ENCODE results near the gene FSTL5. TPM values are rescaled to one million over a fixed set of nuclear protein-coding genes. Genes with fewer than 3 reads are reported as not detected.

The FSTL5 gene
- total RNA-seq, 1 donor from 2014 or later, result 2.6 TPM

DNA sequence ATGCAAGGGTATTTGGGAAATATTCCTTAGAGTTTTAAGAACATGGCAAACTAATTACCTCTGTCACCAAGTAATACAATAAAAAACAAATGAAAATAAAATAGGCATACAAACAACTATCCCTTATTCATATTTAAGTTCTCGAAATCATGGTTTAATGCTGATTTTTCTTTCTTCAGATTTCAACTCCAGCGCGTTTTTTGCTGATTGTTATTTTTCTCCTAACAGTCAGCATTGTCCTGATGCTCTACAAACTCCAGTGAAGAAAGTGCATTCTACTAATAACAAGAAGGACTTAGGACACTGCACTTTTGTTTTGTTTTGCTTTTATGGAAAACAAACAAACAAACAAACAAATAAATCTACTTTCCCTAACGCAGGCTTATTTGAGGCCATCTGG, 282.4 kb downstream of the FSTL5 start:
- Histone ChIP-seq H3K9me3 (ENCODE audit: control insufficient read depth in 3 of 3, low read length in 3 of 3) (no peaks in the 10 kb centered on the region), H3K27ac (ENCODE audit: low read depth, low read length) (no peak overlapping the region), H3K9ac (ENCODE audit: low read depth in 1 of 3, low read length in 3 of 3) (no peak overlapping the region), H3K4me1 (ENCODE audit: control insufficient read depth in 3 of 3, insufficient read depth in 3 of 3, low read length in 3 of 3) (no peaks in the 10 kb centered on the region), H3K4me3 (ENCODE audit: low read length in 3 of 3) (no peak overlapping the region), H3K36me3 (ENCODE audit: control insufficient read depth in 3 of 3, insufficient read depth in 3 of 3, low read length in 3 of 3) (no peaks in the 10 kb centered on the region), H3K27me3 (ENCODE audit: control insufficient read depth in 3 of 3, insufficient read depth in 3 of 3, low read length in 3 of 3) (no peaks in the 10 kb centered on the region)

DNA sequence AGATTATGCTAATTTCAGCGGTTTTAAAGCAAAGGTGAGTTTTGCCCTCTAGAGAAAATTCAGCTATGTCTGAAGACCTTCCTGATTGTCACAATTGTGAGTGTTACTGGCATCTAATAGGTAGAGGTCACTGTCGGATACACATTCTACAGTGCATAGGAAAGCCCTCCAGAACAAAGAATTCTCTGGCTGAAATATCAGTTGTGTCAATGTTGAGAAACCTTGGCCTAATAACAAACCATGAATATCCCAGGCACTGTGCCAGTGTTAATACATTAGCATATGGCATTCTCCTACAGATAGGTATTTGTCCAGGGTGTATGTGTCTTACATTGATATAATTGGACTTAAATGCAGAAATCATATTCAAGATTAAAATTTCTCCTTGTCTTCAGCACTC, 294.3 kb downstream of the FSTL5 start:
- no peaks in the 10 kb centered on the region for H3K27me3 ChIP-seq (ENCODE audit: control insufficient read depth in 3 of 3, insufficient read depth in 3 of 3, low read length in 3 of 3)
- no peaks in the 10 kb centered on the region for H3K9me3 ChIP-seq (ENCODE audit: control insufficient read depth in 3 of 3, low read length in 3 of 3)
- H3K4me3 ChIP-seq (ENCODE audit: low read length in 3 of 3), result no peak overlapping the region
- no peaks in the 10 kb centered on the region for H3K36me3 ChIP-seq (ENCODE audit: control insufficient read depth in 3 of 3, insufficient read depth in 3 of 3, low read length in 3 of 3)
- H3K4me1 ChIP-seq (ENCODE audit: control insufficient read depth in 3 of 3, insufficient read depth in 3 of 3, low read length in 3 of 3), result no peaks in the 10 kb centered on the region
- H3K27ac ChIP-seq (ENCODE audit: low read depth, low read length), result no peak overlapping the region
- H3K9ac ChIP-seq (ENCODE audit: low read depth in 1 of 3, low read length in 3 of 3), result no peak overlapping the region

DNA sequence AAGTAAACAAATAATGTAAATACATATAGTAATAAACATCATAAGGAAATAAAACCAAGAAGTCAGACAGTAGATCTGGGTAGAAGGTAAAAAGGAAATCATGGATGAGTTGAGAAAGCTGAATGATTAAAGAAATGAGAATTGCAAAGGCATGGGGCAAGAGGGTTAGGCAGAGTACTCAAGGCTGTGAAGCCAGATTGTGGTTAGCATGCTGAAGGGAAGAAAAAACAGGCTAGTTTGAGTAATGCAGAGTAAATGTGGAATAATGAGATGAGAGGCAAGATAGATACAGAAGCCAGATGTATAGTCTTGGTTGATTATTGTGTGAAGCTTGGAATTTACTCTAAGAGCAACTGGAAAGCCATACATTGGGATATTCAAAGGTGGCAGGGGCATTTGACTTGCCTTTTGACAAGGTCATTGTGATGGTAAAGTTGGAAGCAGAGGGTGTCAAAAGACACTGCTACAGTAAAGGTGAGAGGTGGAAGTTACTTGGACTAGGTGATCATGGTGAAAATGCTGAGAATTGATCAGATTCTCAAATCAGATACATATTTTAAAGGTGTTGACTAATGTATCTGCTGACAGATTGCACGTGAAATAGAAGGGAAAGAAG, 307.0 kb downstream of the FSTL5 start:
- Histone ChIP-seq H3K27ac (ENCODE audit: low read depth, low read length) (no peak overlapping the region), H3K27me3 (ENCODE audit: control insufficient read depth in 3 of 3, insufficient read depth in 3 of 3, low read length in 3 of 3) (no peaks in the 10 kb centered on the region), H3K4me3 (ENCODE audit: low read length in 3 of 3) (no peak overlapping the region), H3K9me3 (ENCODE audit: control insufficient read depth in 3 of 3, low read length in 3 of 3) (no peaks in the 10 kb centered on the region), H3K9ac (ENCODE audit: low read depth in 1 of 3, low read length in 3 of 3) (no peak overlapping the region), H3K4me1 (ENCODE audit: control insufficient read depth in 3 of 3, insufficient read depth in 3 of 3, low read length in 3 of 3) (no peaks in the 10 kb centered on the region), H3K36me3 (ENCODE audit: control insufficient read depth in 3 of 3, insufficient read depth in 3 of 3, low read length in 3 of 3) (no peaks in the 10 kb centered on the region)

DNA sequence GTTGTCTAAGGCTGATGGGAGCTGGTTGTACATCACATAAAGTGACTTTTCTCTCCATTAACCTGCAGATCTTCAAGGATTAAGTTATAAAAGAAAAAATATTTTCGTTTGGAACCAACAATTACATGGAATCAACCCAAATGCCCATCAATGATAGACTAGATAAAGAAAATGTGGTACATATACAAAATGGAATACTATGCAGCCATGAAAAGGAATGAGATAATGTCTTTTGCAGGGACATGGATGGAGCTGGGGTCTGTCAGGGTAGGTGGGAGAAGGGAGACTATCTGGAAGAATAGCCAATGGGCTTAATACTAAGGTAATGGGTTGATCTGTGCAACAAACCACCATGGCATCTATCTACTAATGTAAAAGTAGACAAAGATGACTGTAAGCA, 313.2 kb downstream of the FSTL5 start:
- H3K9ac ChIP-seq (ENCODE audit: low read depth in 1 of 3, low read length in 3 of 3), result no peak overlapping the region
- no peaks in the 10 kb centered on the region for H3K4me1 ChIP-seq (ENCODE audit: control insufficient read depth in 3 of 3, insufficient read depth in 3 of 3, low read length in 3 of 3)
- no peak overlapping the region for H3K4me3 ChIP-seq (ENCODE audit: low read length in 3 of 3)
- H3K27me3 ChIP-seq (ENCODE audit: control insufficient read depth in 3 of 3, insufficient read depth in 3 of 3, low read length in 3 of 3), result no peaks in the 10 kb centered on the region
- H3K36me3 ChIP-seq (ENCODE audit: control insufficient read depth in 3 of 3, insufficient read depth in 3 of 3, low read length in 3 of 3), result no peaks in the 10 kb centered on the region
- H3K9me3 ChIP-seq (ENCODE audit: control insufficient read depth in 3 of 3, low read length in 3 of 3), result no peaks in the 10 kb centered on the region
- no peak overlapping the region for H3K27ac ChIP-seq (ENCODE audit: low read depth, low read length)

- Histone ChIP-seq H3K27me3 (ENCODE audit: control insufficient read depth in 3 of 3, insufficient read depth in 3 of 3, low read length in 3 of 3) (no peaks in the 10 kb centered on the region), H3K4me3 (ENCODE audit: low read length in 3 of 3) (no peak overlapping the region), H3K9ac (ENCODE audit: low read depth in 1 of 3, low read length in 3 of 3) (no peak overlapping the region), H3K4me1 (ENCODE audit: control insufficient read depth in 3 of 3, insufficient read depth in 3 of 3, low read length in 3 of 3) (no peaks in the 10 kb centered on the region), H3K9me3 (ENCODE audit: control insufficient read depth in 3 of 3, low read length in 3 of 3) (no peaks in the 10 kb centered on the region), H3K36me3 (ENCODE audit: control insufficient read depth in 3 of 3, insufficient read depth in 3 of 3, low read length in 3 of 3) (no peaks in the 10 kb centered on the region), H3K27ac (ENCODE audit: low read depth, low read length) (no peak overlapping the region)
These were observed 322.0 kb downstream of the FSTL5 start for GRCh38 chr4:161841759-161842158.

DNA sequence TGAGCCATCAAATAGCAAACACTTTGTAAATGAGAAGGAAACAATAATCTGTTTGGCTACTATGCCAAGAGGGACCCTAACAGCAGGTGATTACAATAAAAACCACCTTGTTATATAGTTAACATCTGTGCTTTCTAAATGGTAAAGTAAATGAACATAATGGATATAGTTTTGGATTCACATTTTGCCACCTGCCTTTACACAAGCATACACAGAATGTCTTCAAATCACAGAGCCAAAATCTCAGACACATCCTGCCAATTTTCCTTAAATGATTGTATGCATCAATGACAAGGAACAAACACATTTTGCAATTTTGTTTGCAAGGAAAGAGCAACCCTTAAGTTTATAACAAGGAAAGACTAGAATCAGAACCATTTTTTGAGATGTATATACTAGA, 334.2 kb downstream of the FSTL5 start:
- no peak overlapping the region for H3K4me3 ChIP-seq (ENCODE audit: low read length in 3 of 3)
- no peak overlapping the region for H3K27ac ChIP-seq (ENCODE audit: low read depth, low read length)
- H3K36me3 ChIP-seq (ENCODE audit: control insufficient read depth in 3 of 3, insufficient read depth in 3 of 3, low read length in 3 of 3), result no peaks in the 10 kb centered on the region
- no peaks in the 10 kb centered on the region for H3K4me1 ChIP-seq (ENCODE audit: control insufficient read depth in 3 of 3, insufficient read depth in 3 of 3, low read length in 3 of 3)
- H3K9me3 ChIP-seq (ENCODE audit: control insufficient read depth in 3 of 3, low read length in 3 of 3), result no peaks in the 10 kb centered on the region
- H3K27me3 ChIP-seq (ENCODE audit: control insufficient read depth in 3 of 3, insufficient read depth in 3 of 3, low read length in 3 of 3), result no peaks in the 10 kb centered on the region
- no peak overlapping the region for H3K9ac ChIP-seq (ENCODE audit: low read depth in 1 of 3, low read length in 3 of 3)

- H3K27me3 ChIP-seq (ENCODE audit: control insufficient read depth in 3 of 3, insufficient read depth in 3 of 3, low read length in 3 of 3), result no peaks in the 10 kb centered on the region
These were observed 335.7 kb downstream of the FSTL5 start for GRCh38 chr4:161828061-161828460.

GRCh38 chr4:161827013-161827412, 336.8 kb downstream of the FSTL5 start:
- Histone ChIP-seq H3K27ac (ENCODE audit: low read depth, low read length) (no peak overlapping the region), H3K27me3 (ENCODE audit: control insufficient read depth in 3 of 3, insufficient read depth in 3 of 3, low read length in 3 of 3) (no peaks in the 10 kb centered on the region), H3K4me3 (ENCODE audit: low read length in 3 of 3) (no peak overlapping the region), H3K9me3 (ENCODE audit: control insufficient read depth in 3 of 3, low read length in 3 of 3) (peaks cover 4 to 7% (median 4%) of the 10 kb centered on the region in 3 donors), H3K36me3 (ENCODE audit: control insufficient read depth in 3 of 3, insufficient read depth in 3 of 3, low read length in 3 of 3) (no peaks in the 10 kb centered on the region), H3K4me1 (ENCODE audit: control insufficient read depth in 3 of 3, insufficient read depth in 3 of 3, low read length in 3 of 3) (no peaks in the 10 kb centered on the region), H3K9ac (ENCODE audit: low read depth in 1 of 3, low read length in 3 of 3) (no peak overlapping the region)

More at GRCh38 chr4:161828061-161828460, 335.7 kb downstream of the FSTL5 start:
- Histone ChIP-seq H3K9ac (ENCODE audit: low read depth in 1 of 3, low read length in 3 of 3) (no peak overlapping the region), H3K9me3 (ENCODE audit: control insufficient read depth in 3 of 3, low read length in 3 of 3) (peaks cover under 1 to 5% (median 4%) of the 10 kb centered on the region in 3 donors), H3K4me1 (ENCODE audit: control insufficient read depth in 3 of 3, insufficient read depth in 3 of 3, low read length in 3 of 3) (no peaks in the 10 kb centered on the region), H3K27ac (ENCODE audit: low read depth, low read length) (no peak overlapping the region), H3K36me3 (ENCODE audit: control insufficient read depth in 3 of 3, insufficient read depth in 3 of 3, low read length in 3 of 3) (no peaks in the 10 kb centered on the region), H3K4me3 (ENCODE audit: low read length in 3 of 3) (no peak overlapping the region)

GRCh38 chr4:161823450-161823849, 340.4 kb downstream of the FSTL5 start:
- no peaks in the 10 kb centered on the region for H3K4me1 ChIP-seq (ENCODE audit: control insufficient read depth in 3 of 3, insufficient read depth in 3 of 3, low read length in 3 of 3)
- no peak overlapping the region for H3K27ac ChIP-seq (ENCODE audit: low read depth, low read length)
- peaks cover 4 to 7% (median 5%) of the 10 kb centered on the region in 3 donors for H3K9me3 ChIP-seq (ENCODE audit: control insufficient read depth in 3 of 3, low read length in 3 of 3)
- no peak overlapping the region for H3K4me3 ChIP-seq (ENCODE audit: low read length in 3 of 3)
- H3K36me3 ChIP-seq (ENCODE audit: control insufficient read depth in 3 of 3, insufficient read depth in 3 of 3, low read length in 3 of 3), result no peaks in the 10 kb centered on the region
- no peaks in the 10 kb centered on the region for H3K27me3 ChIP-seq (ENCODE audit: control insufficient read depth in 3 of 3, insufficient read depth in 3 of 3, low read length in 3 of 3)
- no peak overlapping the region for H3K9ac ChIP-seq (ENCODE audit: low read depth in 1 of 3, low read length in 3 of 3)

- no peaks in the 10 kb centered on the region for H3K4me1 ChIP-seq (ENCODE audit: control insufficient read depth in 3 of 3, insufficient read depth in 3 of 3, low read length in 3 of 3)
These were observed 341.6 kb downstream of the FSTL5 start for GRCh38 chr4:161822174-161822573.

More at GRCh38 chr4:161822174-161822573, 341.6 kb downstream of the FSTL5 start:
- peaks cover 4 to 7% (median 5%) of the 10 kb centered on the region in 3 donors for H3K9me3 ChIP-seq (ENCODE audit: control insufficient read depth in 3 of 3, low read length in 3 of 3)
- no peak overlapping the region for H3K27ac ChIP-seq (ENCODE audit: low read depth, low read length)
- no peaks in the 10 kb centered on the region for H3K27me3 ChIP-seq (ENCODE audit: control insufficient read depth in 3 of 3, insufficient read depth in 3 of 3, low read length in 3 of 3)
- no peaks in the 10 kb centered on the region for H3K36me3 ChIP-seq (ENCODE audit: control insufficient read depth in 3 of 3, insufficient read depth in 3 of 3, low read length in 3 of 3)
- H3K9ac ChIP-seq (ENCODE audit: low read depth in 1 of 3, low read length in 3 of 3), result no peak overlapping the region
- H3K4me3 ChIP-seq (ENCODE audit: low read length in 3 of 3), result no peak overlapping the region

Data from skeletal muscle tissue (tissue), 4 donors.